Stimulated activated memory B cell treated with anti-CD40 and anti-IgM and Interleukin-4, amounts not matched to agents 10 μg/mL and 1 μg/mL and 100 μg/mL, for 72 hours (primary cell): ENCODE results near the gene SCLY.

Source experiments
- ATAC-seq: fragments of 150-1000 bp; cut with Tn5 transposase; 2 replicates; pipeline ENCODE4 v1.10.0; 2021
- H3K27ac Mint-ChIP-seq: one replicate; pipeline ENCODE4 v1.8.0; 2022; ENCODE audit warnings: mild to moderate bottlenecking, mixed read lengths
- H3K27me3 Mint-ChIP-seq: one replicate; pipeline ENCODE4 v1.8.0; 2022; ENCODE audit warnings: mixed read lengths
- H3K36me3 Mint-ChIP-seq: one replicate; pipeline ENCODE4 v1.8.0; 2022; ENCODE audit warnings: mixed read lengths
- H3K4me1 Mint-ChIP-seq: one replicate; pipeline ENCODE4 v1.8.0; 2022; ENCODE audit warnings: mixed read lengths
- H3K4me3 Mint-ChIP-seq: one replicate; pipeline ENCODE4 v1.8.0; 2022; ENCODE audit warnings: mild to moderate bottlenecking, moderate library complexity, mixed read lengths
- H3K9me3 Mint-ChIP-seq: one replicate; pipeline ENCODE4 v1.8.0; 2022; ENCODE audit warnings: mixed read lengths

SCLY gene

GRCh38 chr2:238137885-238138284 lies 77.1 kb downstream of the SCLY start:
- Mint-ChIP-seq H3K9me3 (no peaks in the 10 kb centered on the region), H3K27me3 (no peaks in the 10 kb centered on the region), H3K36me3 (no peaks in the 10 kb centered on the region), H3K4me1 (peaks cover 36% of the 10 kb centered on the region), H3K27ac (no peak overlapping the region), H3K4me3 (no peak overlapping the region)
- no peak for ATAC-seq

- Mint-ChIP-seq H3K27me3 (no peaks in the 10 kb centered on the region), H3K36me3 (no peaks in the 10 kb centered on the region), H3K4me3 (peak within 1 kb of the TSS; percentile 29), H3K4me1 (peaks cover 36% of the 10 kb centered on the region), H3K9me3 (no peaks in the 10 kb centered on the region), H3K27ac (peak within 1 kb of the TSS; percentile 10)
- ATAC-seq: peak; percentile 6
Measured at GRCh38 chr2:238138331-238139195, 77.8 kb downstream of the SCLY start, which contains the start of gene KLHL30. TSS of gene KLHL30 (plus strand) at chr2:238138668. CDS start at chr2:238140755, 2,087 bp downstream.

GRCh38 chr2:238139196-238140039 lies 78.6 kb downstream of the SCLY start:
- peaks cover 42% of the 10 kb centered on the region for H3K4me1 Mint-ChIP-seq
- H3K36me3 Mint-ChIP-seq: no peaks in the 10 kb centered on the region
- no peaks in the 10 kb centered on the region for H3K27me3 Mint-ChIP-seq
- H3K27ac Mint-ChIP-seq: peak overlapping the region; percentile 10
- H3K4me3 Mint-ChIP-seq: peak overlapping the region; percentile 29
- H3K9me3 Mint-ChIP-seq: no peaks in the 10 kb centered on the region
- peak; percentile 47 for ATAC-seq

- H3K9me3 Mint-ChIP-seq: no peaks in the 10 kb centered on the region
Measured at GRCh38 chr2:238140040-238140439, 79.2 kb downstream of the SCLY start.

GRCh38 chr2:238140721-238141540 lies 80.1 kb downstream of the SCLY start:
- ATAC-seq: no peak
- no peaks in the 10 kb centered on the region for H3K36me3 Mint-ChIP-seq
- H3K27me3 Mint-ChIP-seq: no peaks in the 10 kb centered on the region
- peaks cover 42% of the 10 kb centered on the region for H3K4me1 Mint-ChIP-seq
- no peak overlapping the region for H3K4me3 Mint-ChIP-seq
- no peaks in the 10 kb centered on the region for H3K9me3 Mint-ChIP-seq
- no peak overlapping the region for H3K27ac Mint-ChIP-seq

More at GRCh38 chr2:238140040-238140439, 79.2 kb downstream of the SCLY start:
- H3K4me3 Mint-ChIP-seq: no peak overlapping the region
- no peaks in the 10 kb centered on the region for H3K27me3 Mint-ChIP-seq
- no peak for ATAC-seq
- peaks cover 42% of the 10 kb centered on the region for H3K4me1 Mint-ChIP-seq
- H3K36me3 Mint-ChIP-seq: no peaks in the 10 kb centered on the region
- H3K27ac Mint-ChIP-seq: no peak overlapping the region

GRCh38 chr2:238141541-238142318 lies 80.9 kb downstream of the SCLY start:
- no peak for ATAC-seq
- no peak overlapping the region for H3K27ac Mint-ChIP-seq

GRCh38 chr2:238142382-238143205 lies 81.8 kb downstream of the SCLY start:
- no peaks in the 10 kb centered on the region for H3K36me3 Mint-ChIP-seq
- no peak for ATAC-seq
- no peak overlapping the region for H3K27ac Mint-ChIP-seq
- no peaks in the 10 kb centered on the region for H3K27me3 Mint-ChIP-seq
- H3K4me1 Mint-ChIP-seq: peaks cover 41% of the 10 kb centered on the region
- no peaks in the 10 kb centered on the region for H3K9me3 Mint-ChIP-seq
- H3K4me3 Mint-ChIP-seq: no peak overlapping the region

More at GRCh38 chr2:238141541-238142318, 80.9 kb downstream of the SCLY start:
- Mint-ChIP-seq H3K9me3 (no peaks in the 10 kb centered on the region), H3K4me3 (no peak overlapping the region), H3K27me3 (no peaks in the 10 kb centered on the region), H3K4me1 (peaks cover 42% of the 10 kb centered on the region), H3K36me3 (no peaks in the 10 kb centered on the region)

- Mint-ChIP-seq H3K9me3 (no peaks in the 10 kb centered on the region), H3K27me3 (no peaks in the 10 kb centered on the region), H3K27ac (no peak overlapping the region), H3K4me1 (peaks cover 33% of the 10 kb centered on the region), H3K36me3 (no peaks in the 10 kb centered on the region), H3K4me3 (no peak overlapping the region)
- ATAC-seq: no peak
Measured at GRCh38 chr2:238143239-238143951, 82.6 kb downstream of the SCLY start.

GRCh38 chr2:238144262-238144661 lies 83.5 kb downstream of the SCLY start:
- H3K27me3 Mint-ChIP-seq: no peaks in the 10 kb centered on the region
- H3K9me3 Mint-ChIP-seq: no peaks in the 10 kb centered on the region
- ATAC-seq: no peak
- H3K27ac Mint-ChIP-seq: no peak overlapping the region
- H3K4me3 Mint-ChIP-seq: no peak overlapping the region
- peaks cover 25% of the 10 kb centered on the region for H3K4me1 Mint-ChIP-seq
- H3K36me3 Mint-ChIP-seq: no peaks in the 10 kb centered on the region

GRCh38 chr2:238145046-238145445 lies 84.2 kb downstream of the SCLY start:
- no peaks in the 10 kb centered on the region for H3K9me3 Mint-ChIP-seq
- H3K4me3 Mint-ChIP-seq: no peak overlapping the region
- peaks cover 17% of the 10 kb centered on the region for H3K4me1 Mint-ChIP-seq
- no peaks in the 10 kb centered on the region for H3K36me3 Mint-ChIP-seq
- no peak overlapping the region for H3K27ac Mint-ChIP-seq
- ATAC-seq: no peak
- no peaks in the 10 kb centered on the region for H3K27me3 Mint-ChIP-seq

GRCh38 chr2:238145851-238146250 lies 85.0 kb downstream of the SCLY start:
- Mint-ChIP-seq H3K36me3 (no peaks in the 10 kb centered on the region), H3K9me3 (no peaks in the 10 kb centered on the region), H3K4me3 (no peak overlapping the region), H3K27me3 (no peaks in the 10 kb centered on the region), H3K4me1 (peaks cover 17% of the 10 kb centered on the region), H3K27ac (no peak overlapping the region)
- no peak for ATAC-seq

GRCh38 chr2:238146884-238147544 lies 86.2 kb downstream of the SCLY start:
- Mint-ChIP-seq H3K27ac (no peak overlapping the region), H3K4me3 (no peak overlapping the region), H3K27me3 (no peaks in the 10 kb centered on the region), H3K4me1 (peaks cover 10% of the 10 kb centered on the region), H3K9me3 (no peaks in the 10 kb centered on the region), H3K36me3 (no peaks in the 10 kb centered on the region)
- no peak for ATAC-seq

- Mint-ChIP-seq H3K4me3 (no peak overlapping the region), H3K4me1 (peaks cover 4% of the 10 kb centered on the region), H3K9me3 (peaks cover under 1% of the 10 kb centered on the region), H3K36me3 (no peaks in the 10 kb centered on the region), H3K27ac (no peak overlapping the region), H3K27me3 (no peaks in the 10 kb centered on the region)
- no peak for ATAC-seq
Measured at GRCh38 chr2:238148981-238149380, 88.2 kb downstream of the SCLY start.
